WTC11 (cell line): ENCODE data around the gene F2R.

Experiments used
- ATF2 ChIP-seq: sonication (generic); formaldehyde crosslinking; IDR thresholded peaks from 2 replicates; pipeline ENCODE4 v1.8.1; 2022; ENCODE audit warnings: low read depth, missing genetic modification reagents, borderline replicate concordance
- CBFB ChIP-seq: sonication (generic); formaldehyde crosslinking; IDR thresholded peaks from 2 replicates; pipeline ENCODE4 v1.8.1; 2022; ENCODE audit warnings: mild to moderate bottlenecking, low read depth, missing genetic modification reagents
- CREB1 ChIP-seq: sonication (generic); formaldehyde crosslinking; IDR thresholded peaks from 2 replicates; pipeline ENCODE4 v1.8.0; 2023; ENCODE audit warnings: mild to moderate bottlenecking, missing genetic modification reagents
- CREM ChIP-seq: sonication (generic); formaldehyde crosslinking; IDR thresholded peaks from 2 replicates; pipeline ENCODE4 v1.8.1; 2022; ENCODE audit warnings: mild to moderate bottlenecking, missing genetic modification reagents, moderate library complexity
- CTCF ChIP-seq: fragments of 200-600 bp; IDR thresholded peaks from 2 replicates; pipeline ENCODE4 v1.8.0; 2022; ENCODE audit warnings: antibody characterized with exemption
- TEAD4 ChIP-seq: sonication (generic); formaldehyde crosslinking; IDR thresholded peaks from 2 replicates; pipeline ENCODE4 v1.8.0; 2022; ENCODE audit warnings: mild to moderate bottlenecking, missing genetic modification reagents
- ZBTB43 ChIP-seq: sonication (generic); formaldehyde crosslinking; IDR thresholded peaks from 2 replicates; pipeline ENCODE4 v1.8.1; 2023; ENCODE audit warnings: mild to moderate bottlenecking, missing genetic modification reagents

DNA sequence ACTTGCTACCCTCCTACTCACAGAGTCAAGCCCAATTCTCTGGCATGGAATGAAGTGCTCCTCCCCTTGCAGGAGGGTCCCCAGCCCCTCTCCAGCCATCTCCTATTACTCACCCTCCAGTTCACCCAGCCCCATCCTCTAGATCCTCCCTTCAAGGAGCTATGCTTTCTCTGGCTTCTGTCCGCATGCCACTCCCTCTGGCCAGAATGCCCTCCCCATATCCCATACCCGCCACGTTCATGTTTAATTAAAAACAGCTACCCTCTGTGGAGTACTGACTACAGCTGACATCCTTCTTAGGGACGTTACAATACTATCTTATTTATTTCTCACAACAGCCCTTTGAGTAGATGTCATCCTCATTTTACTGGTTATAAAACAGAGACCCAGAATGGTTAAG, 3.0 kb downstream of the F2R start:
- TF ChIP-seq ATF2 (CRISPR knock-in tag), result no peak
- no peak for TF ChIP-seq CREM (CRISPR knock-in tag)
- no peak for TF ChIP-seq CBFB (CRISPR knock-in tag)
- TF ChIP-seq ZBTB43, result no peak
- no peak for TF ChIP-seq CTCF
- TF ChIP-seq CREB1 (CRISPR knock-in tag), result no peak
- TF ChIP-seq TEAD4 (CRISPR knock-in tag), result no peak
